ENCODE measurements around the gene TFB1M. TPM values are rescaled to one million over a fixed set of nuclear protein-coding genes. Genes with fewer than 3 reads are reported as not detected.
"Not testable (repeated sequence)": the region's sequence is repeated elsewhere in the genome, so short reads cannot be mapped to it uniquely, and the experiment has no call there.

TFB1M gene
- total RNA-seq, 2 experiments from 2014 or later: 32.4 to 36.3 TPM

- POLR2A ChIA-PET: no interaction called here
- H3K36me3 Mint-ChIP-seq: peaks cover 24% of the 10 kb centered on the region
- ATAC-seq (ENCODE audit: low read depth): no peak
- peaks cover 2% of the 10 kb centered on the region for H3K4me1 Mint-ChIP-seq
- H3K4me3 Mint-ChIP-seq: no peak overlapping the region
- H3K27ac Mint-ChIP-seq: no peak overlapping the region
- no peaks in the 10 kb centered on the region for H3K9me3 Mint-ChIP-seq
- no peaks in the 10 kb centered on the region for H3K27me3 Mint-ChIP-seq
- DNase-seq: no peak
Measured at GRCh38 chr6:155274106-155274505, 40.2 kb downstream of the TFB1M start.

- H3K36me3 Mint-ChIP-seq: peaks cover 24% of the 10 kb centered on the region
- H3K9me3 Mint-ChIP-seq: no peaks in the 10 kb centered on the region
- POLR2A ChIA-PET: no interaction called here
Measured at GRCh38 chr6:155273431-155273830, 40.9 kb downstream of the TFB1M start.

GRCh38 chr6:155272353-155273232 lies 41.7 kb downstream of the TFB1M start:
- peaks cover 6% of the 10 kb centered on the region for H3K4me1 Mint-ChIP-seq
- POLR2A ChIA-PET: interaction anchor here (0.9 kb wide), 1 partner anchor 14 kb away, joined by 3 read pairs; no protein-coding TSS in a partner anchor
- H3K36me3 Mint-ChIP-seq: peaks cover 22% of the 10 kb centered on the region
- ATAC-seq (ENCODE audit: low read depth) (no peak), DNase-seq (no peak)
- H3K27ac Mint-ChIP-seq: no peak overlapping the region
- H3K27me3 Mint-ChIP-seq: no peaks in the 10 kb centered on the region
- H3K4me3 Mint-ChIP-seq: no peak overlapping the region
- no peaks in the 10 kb centered on the region for H3K9me3 Mint-ChIP-seq

More at GRCh38 chr6:155273431-155273830, 40.9 kb downstream of the TFB1M start:
- H3K27ac Mint-ChIP-seq: no peak overlapping the region
- H3K27me3 Mint-ChIP-seq: no peaks in the 10 kb centered on the region
- DNase-seq: no peak
- H3K4me3 Mint-ChIP-seq: no peak overlapping the region
- ATAC-seq (ENCODE audit: low read depth): no peak
- H3K4me1 Mint-ChIP-seq: peaks cover 2% of the 10 kb centered on the region

- Mint-ChIP-seq H3K9me3 (no peaks in the 10 kb centered on the region), H3K27ac (no peak overlapping the region), H3K4me1 (peaks cover 6% of the 10 kb centered on the region), H3K27me3 (no peaks in the 10 kb centered on the region), H3K4me3 (no peak overlapping the region), H3K36me3 (peaks cover 25% of the 10 kb centered on the region)
- ATAC-seq (ENCODE audit: low read depth) (no peak), DNase-seq (no peak)
- POLR2A ChIA-PET: no interaction called here
Measured at GRCh38 chr6:155271145-155271544, 43.1 kb downstream of the TFB1M start.

GRCh38 chr6:155270561-155271091 lies 43.7 kb downstream of the TFB1M start:
- H3K4me3 Mint-ChIP-seq: no peak overlapping the region
- DNase-seq (no peak), ATAC-seq (ENCODE audit: low read depth) (no peak)
- no peaks in the 10 kb centered on the region for H3K27me3 Mint-ChIP-seq
- H3K36me3 Mint-ChIP-seq: peaks cover 22% of the 10 kb centered on the region
- H3K9me3 Mint-ChIP-seq: no peaks in the 10 kb centered on the region
- POLR2A ChIA-PET: no interaction called here
- H3K4me1 Mint-ChIP-seq: peaks cover 6% of the 10 kb centered on the region
- no peak overlapping the region for H3K27ac Mint-ChIP-seq

GRCh38 chr6:155269765-155270164 lies 44.5 kb downstream of the TFB1M start:
- Mint-ChIP-seq H3K4me1 (peaks cover 6% of the 10 kb centered on the region), H3K27ac (no peak overlapping the region), H3K4me3 (no peak overlapping the region), H3K9me3 (no peaks in the 10 kb centered on the region), H3K36me3 (peaks cover 17% of the 10 kb centered on the region), H3K27me3 (no peaks in the 10 kb centered on the region)
- POLR2A ChIA-PET: no interaction called here
- DNase-seq (no peak), ATAC-seq (ENCODE audit: low read depth) (no peak)

- POLR2A ChIA-PET, H3K27me3 Mint-ChIP-seq, H3K9me3 Mint-ChIP-seq, H3K4me3 Mint-ChIP-seq, DNase-seq, H3K4me1 Mint-ChIP-seq: not testable (repeated sequence)
- Mint-ChIP-seq H3K27ac (peak overlapping the region; percentile 4), H3K36me3 (peaks cover 18% of the 10 kb centered on the region)
- ATAC-seq (ENCODE audit: low read depth): peak; percentile 54
Measured at GRCh38 chr6:155268088-155268867, 46.0 kb downstream of the TFB1M start.

- POLR2A ChIA-PET: interaction anchor here (1.0 kb wide), 1 partner anchor 13 kb away, joined by 7 read pairs; no protein-coding TSS in a partner anchor
- Mint-ChIP-seq H3K4me3 (no peak overlapping the region), H3K36me3 (peaks cover 18% of the 10 kb centered on the region), H3K27me3 (no peaks in the 10 kb centered on the region), H3K9me3 (no peaks in the 10 kb centered on the region), H3K27ac (no peak overlapping the region), H3K4me1 (peaks cover 3% of the 10 kb centered on the region)
- ATAC-seq (ENCODE audit: low read depth) (no peak), DNase-seq (no peak)
Measured at GRCh38 chr6:155267411-155267810, 46.9 kb downstream of the TFB1M start.

GRCh38 chr6:155265843-155266535 lies 48.3 kb downstream of the TFB1M start:
- DNase-seq (no peak), ATAC-seq (ENCODE audit: low read depth) (no peak)
- Mint-ChIP-seq H3K27ac (no peak overlapping the region), H3K27me3 (no peaks in the 10 kb centered on the region), H3K4me1 (peaks cover 3% of the 10 kb centered on the region), H3K9me3 (no peaks in the 10 kb centered on the region), H3K36me3 (peaks cover 18% of the 10 kb centered on the region), H3K4me3 (no peak overlapping the region)
- POLR2A ChIA-PET: no interaction called here

GRCh38 chr6:155264693-155265320 lies 49.5 kb downstream of the TFB1M start:
- ATAC-seq (ENCODE audit: low read depth) (no peak), DNase-seq (no peak)
- Mint-ChIP-seq H3K27ac (no peak overlapping the region), H3K9me3 (no peaks in the 10 kb centered on the region), H3K36me3 (peaks cover 12% of the 10 kb centered on the region), H3K4me3 (no peak overlapping the region), H3K4me1 (peaks cover 3% of the 10 kb centered on the region), H3K27me3 (no peaks in the 10 kb centered on the region)
- POLR2A ChIA-PET: no interaction called here

- Mint-ChIP-seq H3K27me3 (no peaks in the 10 kb centered on the region), H3K27ac (no peak within 1 kb of the TSS), H3K9me3 (no peaks in the 10 kb centered on the region), H3K4me1 (peaks cover 3% of the 10 kb centered on the region), H3K36me3 (peaks cover 12% of the 10 kb centered on the region), H3K4me3 (no peak within 1 kb of the TSS)
- DNase-seq (no peak), ATAC-seq (ENCODE audit: low read depth) (no peak)
- POLR2A ChIA-PET: no interaction called here
Measured at GRCh38 chr6:155263373-155264063, 50.8 kb downstream of the TFB1M start, which contains the start of gene CLDN20. Gene CLDN20, plus strand, starts transcription at chr6:155264013. Its CDS starts 11,707 bp downstream, at chr6:155275720.

- H3K9me3 Mint-ChIP-seq: no peaks in the 10 kb centered on the region
- H3K4me1 Mint-ChIP-seq: no peaks in the 10 kb centered on the region
- H3K4me3 Mint-ChIP-seq: no peak overlapping the region
- DNase-seq (no peak), ATAC-seq (ENCODE audit: low read depth) (no peak)
- POLR2A ChIA-PET: no interaction called here
- H3K27me3 Mint-ChIP-seq: no peaks in the 10 kb centered on the region
- no peak overlapping the region for H3K27ac Mint-ChIP-seq
- H3K36me3 Mint-ChIP-seq: peaks cover 10% of the 10 kb centered on the region
Measured at GRCh38 chr6:155262655-155263054, 51.6 kb downstream of the TFB1M start.

Data from activated naive CD8-positive, alpha-beta T cell treated with anti-CD3 and anti-CD28 coated beads, Interleukin-2, amount 10 ng/mL, durations not matched to agents 7 days and 5 days (primary cell).